Renal pelvis (tissue), 4 donors: ENCODE results near the gene OR2Y1. TPM values are rescaled to one million over a fixed set of nuclear protein-coding genes. Genes with fewer than 3 reads are reported as not detected.
"Not testable (repeated sequence)": the region's sequence is repeated elsewhere in the genome, so short reads cannot be mapped to it uniquely, and the experiment has no call there.

Source experiments
- DNase-seq: peaks from one replicate; pipeline ENCODE4 v3.0.0-alpha.2; 2013
- polyA plus RNA-seq, 3 donors: library from polyadenylated mRNA; unstranded; fragments of 120-200 nt; gene quantifications; one replicate each; pipeline ENCODE4 v1.2.1, GENCODE V29; 2013; ENCODE audit not compliant: insufficient read length in 3 of 3

The OR2Y1 gene
- polyA plus RNA-seq, 3 donors = not detected

- not testable (repeated sequence) for DNase-seq
Measured at GRCh38 chr5:180740953-180741352, 1.1 kb upstream of the OR2Y1 start.

- DNase-seq = no peak
Measured at GRCh38 chr5:180739271-180739670, 587 bp downstream of the OR2Y1 start.

- DNase-seq = peak; percentile 9
Measured at GRCh38 chr5:180736536-180736935, 3.3 kb downstream of the OR2Y1 start.

GRCh38 chr5:180724944-180725343 is 14.9 kb downstream of the OR2Y1 start:
- DNase-seq = no peak

- DNase-seq = no peak
Measured at GRCh38 chr5:180723936-180724335, 15.9 kb downstream of the OR2Y1 start.

GRCh38 chr5:180720486-180720885 is 19.4 kb downstream of the OR2Y1 start:
- no peak for DNase-seq

- DNase-seq = no peak
Measured at GRCh38 chr5:180719781-180720180, 20.1 kb downstream of the OR2Y1 start.

- peak; percentile 43 for DNase-seq
Measured at GRCh38 chr5:180718810-180719453, 20.9 kb downstream of the OR2Y1 start.

GRCh38 chr5:180717989-180718388 is 21.9 kb downstream of the OR2Y1 start:
- no peak for DNase-seq

- DNase-seq = no peak
Measured at GRCh38 chr5:180704362-180704761, 35.5 kb downstream of the OR2Y1 start.

GRCh38 chr5:180703912-180704311 is 35.9 kb downstream of the OR2Y1 start:
- DNase-seq = no peak

- not testable (repeated sequence) for DNase-seq
Measured at GRCh38 chr5:180703371-180703770, 36.5 kb downstream of the OR2Y1 start.

GRCh38 chr5:180700440-180700839 is 39.4 kb downstream of the OR2Y1 start:
- DNase-seq = not testable (repeated sequence)

GRCh38 chr5:180699042-180699441 is 40.8 kb downstream of the OR2Y1 start:
- DNase-seq = no peak

GRCh38 chr5:180696116-180696515 is 43.7 kb downstream of the OR2Y1 start:
- DNase-seq = no peak

GRCh38 chr5:180692429-180692828 is 47.4 kb downstream of the OR2Y1 start:
- DNase-seq = no peak

GRCh38 chr5:180691046-180691445 is 48.8 kb downstream of the OR2Y1 start:
- DNase-seq = no peak

- DNase-seq = no peak
Measured at GRCh38 chr5:180690562-180690961, 49.3 kb downstream of the OR2Y1 start.

GRCh38 chr5:180689775-180690174 is 50.1 kb downstream of the OR2Y1 start:
- DNase-seq = no peak

Other genes with a start within 250 kb of the OR2Y1 start
- 10 to 100 TPM; 54.0 to 69.2 (median 57.5) TPM for gene CNOT6, start 245.7 kb downstream of the OR2Y1 start, polyA plus RNA-seq
- gene SCGB3A1, start 148.6 kb downstream of the OR2Y1 start, polyA plus RNA-seq = 1 to 10 TPM; 1.2 to 2.4 (median 2.1) TPM
- 10 to 100 TPM; 29.1 to 36.6 (median 33.7) TPM for gene FLT4, start 90.5 kb downstream of the OR2Y1 start, polyA plus RNA-seq
- gene MGAT1, start 62.7 kb upstream of the OR2Y1 start, polyA plus RNA-seq = 10 to 100 TPM; 79.0 to 89.7 (median 89.1) TPM
- 10 to 100 TPM; 56.0 to 71.9 (median 61.9) TPM for gene ZFP62, start 121.2 kb upstream of the OR2Y1 start, polyA plus RNA-seq
- 1 to 10 TPM in 1 of 3 donors, under 1 TPM in 2; 0.34 to 1.1 (median 0.56) TPM for gene BTNL8, start 159.1 kb upstream of the OR2Y1 start, polyA plus RNA-seq
- under 1 TPM in 1 of 3 donors, not detected in 2; 0.09 TPM for gene BTNL3, start 248.8 kb upstream of the OR2Y1 start, polyA plus RNA-seq